Stimulated activated CD4-positive, alpha-beta T cell treated with anti-CD3 and anti-CD28 coated beads, Interleukin-1b, Interleukin-23, amount 100 ng/mL, for 1 hour (primary cell): Measurements from ENCODE around the gene ABHD15.

Source experiments
- DNase-seq, 2 donors: peaks; one replicate each; pipeline ENCODE4 v3.0.0-alpha.2; 2020; ENCODE audit warnings: low read depth in 2 of 2

ABHD15 gene

DNA sequence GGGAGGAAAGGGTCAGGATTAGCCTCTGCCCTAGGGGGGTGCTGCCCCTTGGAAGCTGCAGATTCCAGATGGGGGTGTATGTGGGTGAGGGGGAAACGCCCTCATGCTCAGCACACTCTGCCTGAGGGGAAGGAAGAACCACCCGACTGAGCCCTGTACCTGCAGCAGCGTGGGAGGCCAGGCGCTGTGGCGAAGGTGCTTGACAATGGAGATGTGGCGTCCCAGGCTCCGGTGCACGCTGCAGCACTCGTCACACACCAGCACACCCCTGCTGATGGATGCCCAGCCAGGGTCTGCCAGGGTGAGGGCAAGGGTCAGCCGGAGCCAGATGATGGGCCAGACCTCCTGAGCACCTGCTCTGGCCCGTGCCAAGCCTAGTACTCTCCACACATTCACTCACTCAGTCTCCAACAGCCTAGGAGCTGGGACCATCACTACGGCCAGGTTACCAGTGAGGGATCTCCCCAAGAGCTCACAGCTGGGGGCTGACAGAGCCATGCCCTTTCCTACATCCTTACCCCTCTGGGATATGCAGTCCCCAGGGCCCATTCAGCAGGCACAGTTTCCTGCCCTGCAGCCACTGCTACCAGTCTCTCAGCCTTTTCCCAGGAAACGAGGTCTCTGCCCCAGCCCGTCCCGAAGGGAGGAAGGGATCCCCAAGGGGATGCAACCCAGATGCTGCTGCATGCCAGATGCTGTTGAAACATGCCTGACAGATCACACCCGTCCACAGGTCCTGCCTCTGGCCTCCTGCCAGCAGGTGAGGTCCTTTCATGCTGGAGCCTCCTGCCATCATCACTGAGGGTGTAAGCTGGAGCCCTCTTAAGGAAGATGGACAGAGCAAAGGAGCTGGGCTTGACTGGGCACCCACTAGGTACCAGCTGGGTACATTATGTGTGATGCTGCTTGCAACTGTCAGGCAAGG is 16.7 kb upstream of the ABHD15 start:
- DNase-seq = no peak

DNA sequence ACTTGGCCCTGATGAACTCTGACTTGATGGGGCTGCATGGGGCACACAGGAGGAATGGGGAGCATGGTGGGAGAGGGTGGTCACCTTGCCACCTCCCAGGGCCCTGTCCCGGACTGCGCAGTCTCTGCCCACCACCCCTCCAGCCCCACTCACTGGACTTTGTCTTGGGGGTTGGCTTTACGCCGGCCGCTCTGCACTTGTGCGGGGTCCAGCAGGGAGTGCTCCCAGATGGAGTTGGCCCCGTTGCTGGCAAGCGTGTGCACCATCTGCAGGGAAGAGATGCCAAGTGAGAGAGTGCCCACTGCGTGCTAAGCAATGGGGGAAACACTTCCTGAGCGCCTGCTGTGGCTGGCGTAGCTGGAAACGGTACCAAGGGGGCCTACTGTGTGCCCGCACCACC is 15.9 kb upstream of the ABHD15 start:
- DNase-seq = no peak

DNA sequence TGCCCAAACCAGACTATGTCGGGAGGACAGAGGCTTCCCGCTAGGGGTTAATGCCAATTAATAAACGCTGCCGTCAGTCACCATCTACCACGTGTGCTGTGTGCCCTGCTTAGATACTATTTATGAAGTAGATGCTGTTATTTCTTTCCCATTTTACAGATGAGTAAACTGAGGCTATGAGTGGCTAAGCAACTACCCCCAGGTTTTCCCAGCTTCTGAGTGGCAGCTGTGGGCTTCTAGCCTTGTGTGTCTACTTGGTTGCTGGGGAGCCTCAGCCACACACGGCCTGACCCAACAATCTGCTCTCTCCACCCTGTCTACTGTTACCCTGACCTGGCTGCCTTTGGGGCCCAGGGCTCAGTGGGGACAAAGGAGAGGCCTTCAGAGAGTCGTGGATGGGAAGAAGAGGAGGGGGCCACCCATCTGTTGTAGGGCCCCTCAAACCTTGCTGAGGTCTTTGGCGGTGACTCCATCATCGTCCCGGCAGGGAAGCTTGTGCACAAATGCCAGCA is 15.5 kb upstream of the ABHD15 start:
- no peak for DNase-seq

DNA sequence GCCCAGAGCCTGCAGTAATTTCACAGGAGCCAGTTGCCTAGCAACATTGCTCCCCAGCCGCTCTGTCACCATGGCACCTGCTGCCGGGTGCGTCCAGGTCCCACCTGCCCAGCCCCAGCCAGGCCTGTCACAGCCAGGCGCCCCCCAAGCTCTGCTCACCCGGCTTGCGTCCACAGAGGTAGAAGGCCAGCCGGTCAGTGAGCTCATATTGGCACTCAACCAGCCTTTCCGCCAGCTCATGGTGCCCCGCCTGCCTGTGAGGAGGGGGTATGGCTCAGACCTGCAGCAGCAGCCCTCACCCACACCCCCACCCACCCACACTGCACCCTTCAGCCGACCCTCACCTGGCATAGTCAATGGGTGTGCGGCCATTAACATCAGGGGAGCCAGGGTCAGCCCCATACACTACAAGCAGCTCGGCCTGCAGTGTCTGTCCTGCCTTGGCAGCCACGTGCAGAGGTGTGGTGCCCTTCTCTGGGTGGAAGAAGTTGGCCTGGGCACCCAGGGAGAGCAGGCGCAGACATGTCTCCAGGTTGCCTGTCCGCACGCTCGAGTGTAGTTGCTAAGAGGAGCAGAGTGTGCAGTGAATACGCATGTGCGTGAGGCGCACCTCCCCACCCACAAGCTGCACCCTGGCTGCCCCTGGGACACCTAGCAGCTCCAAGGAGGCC is 14.9 kb upstream of the ABHD15 start:
- DNase-seq = no peak

DNA sequence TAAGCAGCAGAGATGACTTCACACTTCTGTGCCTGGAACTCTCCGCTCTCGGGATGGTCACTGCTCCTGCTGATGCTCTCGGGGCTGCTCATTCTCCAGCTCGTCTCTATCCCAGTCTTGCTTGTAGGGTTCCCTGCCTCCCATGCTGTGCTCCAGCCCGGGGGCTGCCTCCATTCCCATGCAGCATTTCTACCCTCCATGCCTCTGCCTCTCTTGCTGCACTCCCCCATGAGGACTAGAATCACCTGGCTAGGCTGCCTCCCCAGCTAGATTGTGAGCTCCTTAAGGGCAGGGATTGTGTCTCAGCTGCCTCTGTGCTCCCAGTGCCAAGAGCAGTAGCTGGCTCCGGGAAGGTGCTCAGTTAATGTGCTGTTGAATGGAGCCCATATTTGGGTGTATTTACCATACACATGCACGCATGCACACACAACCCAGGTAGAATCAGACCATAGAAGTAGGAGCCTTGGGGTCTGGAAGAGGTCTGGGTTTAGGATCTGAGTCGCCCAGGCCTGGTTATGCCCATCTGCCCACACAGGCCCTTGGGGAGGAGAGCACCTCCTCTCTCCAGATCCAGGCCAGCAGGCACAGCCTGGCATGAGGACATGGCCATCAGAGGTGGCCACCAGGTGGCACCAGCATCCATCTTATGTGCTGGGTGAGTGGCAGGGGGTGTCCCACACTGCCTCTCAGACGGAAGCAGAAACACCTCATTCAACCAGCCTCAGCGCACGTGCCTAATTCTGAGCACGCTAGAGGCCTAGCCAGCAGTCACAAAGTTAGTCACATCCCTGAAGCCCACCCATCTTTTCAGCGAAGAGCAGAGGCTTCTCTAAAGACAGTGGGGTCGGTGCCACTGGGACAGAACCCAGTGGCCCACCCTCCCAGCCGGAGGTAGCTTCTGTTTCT is 13.3 kb upstream of the ABHD15 start:
- peak; percentile 80 to 85 for DNase-seq

- DNase-seq = no peak
These were observed 12.0 kb upstream of the ABHD15 start for GRCh38 chr17:29578626-29579485.

GRCh38 chr17:29577385-29578211 is 10.8 kb upstream of the ABHD15 start:
- DNase-seq = no peak

- no peak for DNase-seq
These were observed 10.1 kb upstream of the ABHD15 start for GRCh38 chr17:29577001-29577370.

- DNase-seq = no peak
These were observed 9.6 kb upstream of the ABHD15 start for GRCh38 chr17:29576214-29577000.

DNA sequence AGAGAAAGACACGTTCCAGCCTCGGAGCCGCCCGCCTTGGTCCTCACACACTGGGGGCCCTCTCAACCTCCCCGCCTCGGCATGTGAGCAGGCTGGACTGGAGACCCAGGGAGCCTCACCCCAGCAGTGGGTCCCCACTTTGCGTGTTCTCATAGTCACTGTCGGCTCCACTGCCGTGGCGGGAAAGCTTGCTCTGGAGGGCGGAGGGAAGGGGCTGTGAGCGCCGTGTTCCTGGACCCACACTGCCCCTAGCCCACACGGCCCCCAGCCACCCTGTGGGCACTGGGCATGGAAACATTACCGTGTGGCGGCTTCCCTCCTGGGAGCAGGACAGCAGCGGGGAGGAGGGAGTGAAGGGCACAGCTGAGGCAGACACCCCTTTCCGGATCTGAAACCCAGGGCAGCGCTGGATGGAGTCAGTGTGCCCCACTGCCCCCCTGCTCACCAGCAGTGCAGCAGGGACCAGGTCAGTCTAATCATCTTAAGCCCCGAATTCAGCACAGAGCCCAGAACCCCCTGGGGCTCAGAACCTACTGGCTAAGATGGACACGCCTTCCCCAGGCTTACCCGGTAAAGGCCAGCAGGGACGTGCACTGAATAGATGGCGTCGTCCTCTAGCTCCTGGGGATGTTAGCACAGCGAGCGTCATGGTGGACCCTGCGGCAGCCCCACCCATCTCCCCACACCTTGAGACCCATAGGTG is 8.8 kb upstream of the ABHD15 start:
- DNase-seq = no peak

DNA sequence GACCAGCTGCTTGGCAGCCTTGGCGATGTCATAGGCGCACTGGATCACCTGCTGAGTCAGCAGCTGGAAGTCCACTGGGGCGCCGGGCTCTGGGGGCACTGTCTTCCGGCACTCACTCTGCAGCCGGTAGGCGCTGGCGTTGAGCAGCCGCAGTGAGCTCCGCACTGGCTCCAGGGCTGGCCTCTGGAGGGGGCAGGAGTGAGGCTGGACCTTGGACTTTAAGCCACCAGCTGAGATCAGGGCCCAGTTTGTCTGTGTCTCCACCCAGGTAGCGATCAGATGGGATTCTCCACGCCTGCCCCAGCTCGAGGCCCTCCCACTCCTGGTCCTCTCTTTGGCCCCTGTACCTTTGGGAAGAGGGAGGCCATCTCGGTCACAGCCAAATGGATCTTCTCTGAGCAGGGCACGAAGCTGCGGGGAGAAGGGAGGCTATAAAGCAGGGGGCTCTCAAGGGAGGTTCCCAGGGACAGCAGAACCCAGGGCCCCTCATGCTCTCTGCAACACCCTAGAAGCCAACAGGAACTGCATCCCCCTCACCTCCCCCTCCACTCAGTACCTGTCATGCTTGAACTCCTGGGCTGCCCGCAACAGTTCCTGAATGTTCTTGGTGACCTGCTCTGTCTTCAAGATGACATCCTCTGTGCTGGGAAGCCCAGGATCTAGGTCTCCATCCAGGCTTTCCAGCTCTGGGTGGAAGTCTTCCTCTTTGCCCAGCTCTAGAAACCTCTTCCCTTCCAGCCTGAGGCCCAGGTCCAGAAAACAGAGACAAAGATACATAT is 8.1 kb upstream of the ABHD15 start:
- DNase-seq = no peak

- no peak for DNase-seq
These were observed 7.3 kb upstream of the ABHD15 start for GRCh38 chr17:29573871-29574731.

GRCh38 chr17:29573558-29573869 is 6.7 kb upstream of the ABHD15 start:
- no peak for DNase-seq

GRCh38 chr17:29572691-29573557 is 6.1 kb upstream of the ABHD15 start:
- DNase-seq = no peak

DNA sequence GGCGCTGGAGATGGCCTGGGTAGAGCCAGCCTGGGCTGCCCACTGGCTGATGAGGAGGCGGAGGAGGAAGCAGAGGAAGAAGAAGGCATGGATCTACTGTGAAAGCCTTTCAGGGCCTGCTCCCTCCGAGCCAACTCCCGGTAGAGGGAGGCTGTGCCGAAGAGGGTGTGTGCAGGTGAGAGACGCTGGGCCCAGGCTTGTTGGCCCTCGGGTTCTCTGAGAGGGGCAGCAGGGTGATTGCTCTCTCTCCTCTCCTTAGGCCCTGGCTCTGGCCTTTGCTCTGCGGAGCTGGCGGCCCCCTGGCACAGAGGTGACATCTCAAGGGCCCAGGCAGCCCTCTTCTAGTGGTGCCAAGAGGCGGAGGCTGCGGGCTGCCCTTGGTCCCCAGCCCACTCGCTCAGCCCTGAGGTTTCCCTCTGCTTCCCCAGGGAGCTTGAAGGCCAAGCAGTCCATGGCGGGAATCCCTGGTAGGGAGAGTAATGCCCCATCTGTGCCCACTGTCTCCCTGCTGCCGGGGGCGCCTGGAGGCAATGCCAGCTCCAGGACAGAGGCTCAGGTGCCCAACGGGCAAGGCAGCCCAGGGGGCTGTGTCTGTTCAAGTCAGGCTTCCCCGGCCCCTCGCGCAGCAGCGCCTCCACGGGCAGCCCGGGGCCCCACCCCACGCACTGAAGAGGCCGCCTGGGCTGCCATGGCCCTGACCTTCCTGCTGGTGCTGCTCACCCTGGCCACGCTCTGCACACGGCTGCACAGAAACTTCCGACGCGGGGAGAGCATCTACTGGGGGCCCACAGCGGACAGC is 5.2 kb upstream of the ABHD15 start:
- no peak for DNase-seq
